ENCODE measurements around the gene PSKH1.

Gene PSKH1

GRCh38 chr16:67951485-67951884 lies 58.4 kb downstream of the PSKH1 start:
- H3K27ac ChIP-seq: no peak overlapping the region
- H3K79me2 ChIP-seq: peaks cover 2% of the 10 kb centered on the region
- no peak overlapping the region for H3K9ac ChIP-seq
- no peaks in the 10 kb centered on the region for H3K4me1 ChIP-seq
- no peak overlapping the region for H3K4me2 ChIP-seq (ENCODE audit: low read length)
- no peak for TF ChIP-seq CTCF (IDR thresholded peaks at IDR 0.05)
- H3K9me3 ChIP-seq (ENCODE audit: control insufficient read depth, low read length): no peaks in the 10 kb centered on the region
- no peaks in the 10 kb centered on the region for H3K36me3 ChIP-seq (ENCODE audit: control insufficient read depth, insufficient read depth, low read length)
- H2AFZ ChIP-seq: no peak overlapping the region
- H3K27me3 ChIP-seq (ENCODE audit: control insufficient read depth, insufficient read depth, low read length): no peaks in the 10 kb centered on the region
- H3K4me3 ChIP-seq (ENCODE audit: low read depth, low read length): no peak overlapping the region

DNA sequence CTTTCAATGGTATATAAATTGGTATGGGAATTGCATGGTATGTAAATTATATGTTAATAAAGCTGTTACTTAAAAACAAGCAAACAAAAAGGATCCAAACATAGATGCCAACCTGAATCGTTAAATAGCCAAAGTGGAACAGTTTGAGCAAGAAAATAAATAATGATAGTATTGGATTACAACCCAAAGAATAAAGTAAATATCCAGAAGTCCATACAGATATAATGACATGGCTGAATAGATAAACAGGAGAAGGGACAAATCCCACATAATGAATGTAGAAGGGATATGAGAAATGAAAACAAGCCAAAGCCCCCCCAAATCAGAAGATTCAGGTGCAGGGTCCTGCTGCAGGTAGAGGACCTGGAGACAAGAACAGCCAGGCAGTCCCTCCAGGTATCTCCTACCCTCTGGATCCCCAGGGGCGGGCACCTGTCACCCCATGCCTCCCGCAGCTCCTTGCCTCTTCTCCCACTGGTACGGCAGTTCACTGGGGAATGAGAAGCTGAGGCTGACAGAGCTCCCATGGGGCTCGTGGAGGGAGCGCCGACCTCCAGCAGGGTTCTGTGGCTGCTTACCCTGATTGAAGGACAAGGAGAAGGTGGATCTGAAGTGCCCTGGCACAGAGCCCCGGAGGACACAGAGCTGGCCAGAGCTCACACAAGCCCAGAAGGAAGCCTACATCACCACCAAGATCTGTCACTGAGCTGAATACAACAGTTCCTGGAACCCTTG lies 60.8 kb downstream of the PSKH1 start:
- H3K27me3 ChIP-seq (ENCODE audit: control insufficient read depth, insufficient read depth, low read length): no peaks in the 10 kb centered on the region
- peaks cover 4% of the 10 kb centered on the region for H3K79me2 ChIP-seq
- TF ChIP-seq CTCF (IDR thresholded peaks at IDR 0.05): no peak
- H3K4me3 ChIP-seq (ENCODE audit: low read depth, low read length): no peak overlapping the region
- no peak overlapping the region for H3K9ac ChIP-seq
- H3K27ac ChIP-seq: no peak overlapping the region
- H2AFZ ChIP-seq: no peak overlapping the region
- no peaks in the 10 kb centered on the region for H3K4me1 ChIP-seq
- no peaks in the 10 kb centered on the region for H3K9me3 ChIP-seq (ENCODE audit: control insufficient read depth, low read length)
- H3K36me3 ChIP-seq (ENCODE audit: control insufficient read depth, insufficient read depth, low read length): no peaks in the 10 kb centered on the region
- H3K4me2 ChIP-seq (ENCODE audit: low read length): no peak overlapping the region

GRCh38 chr16:67954421-67955196 lies 61.6 kb downstream of the PSKH1 start:
- no peaks in the 10 kb centered on the region for H3K27me3 ChIP-seq (ENCODE audit: control insufficient read depth, insufficient read depth, low read length)
- no peak overlapping the region for H3K4me2 ChIP-seq (ENCODE audit: low read length)
- no peaks in the 10 kb centered on the region for H3K9me3 ChIP-seq (ENCODE audit: control insufficient read depth, low read length)
- H3K9ac ChIP-seq: no peak overlapping the region
- no peaks in the 10 kb centered on the region for H3K4me1 ChIP-seq
- H2AFZ ChIP-seq: no peak overlapping the region
- H3K4me3 ChIP-seq (ENCODE audit: low read depth, low read length): no peak overlapping the region
- H3K27ac ChIP-seq: no peak overlapping the region
- H3K36me3 ChIP-seq (ENCODE audit: control insufficient read depth, insufficient read depth, low read length): no peaks in the 10 kb centered on the region
- H3K79me2 ChIP-seq: peaks cover 4% of the 10 kb centered on the region
- no peak for TF ChIP-seq CTCF (IDR thresholded peaks at IDR 0.05)

GRCh38 chr16:67957622-67958021 lies 64.6 kb downstream of the PSKH1 start:
- TF ChIP-seq CTCF (IDR thresholded peaks at IDR 0.05): no peak
- no peak overlapping the region for H3K27ac ChIP-seq
- H3K36me3 ChIP-seq (ENCODE audit: control insufficient read depth, insufficient read depth, low read length): no peaks in the 10 kb centered on the region
- H3K4me1 ChIP-seq: peaks cover 15% of the 10 kb centered on the region
- H3K27me3 ChIP-seq (ENCODE audit: control insufficient read depth, insufficient read depth, low read length): no peaks in the 10 kb centered on the region
- peaks cover 18% of the 10 kb centered on the region for H3K79me2 ChIP-seq
- H3K9ac ChIP-seq: no peak overlapping the region
- H3K9me3 ChIP-seq (ENCODE audit: control insufficient read depth, low read length): no peaks in the 10 kb centered on the region
- H3K4me2 ChIP-seq (ENCODE audit: low read length): no peak overlapping the region
- H3K4me3 ChIP-seq (ENCODE audit: low read depth, low read length): no peak overlapping the region
- no peak overlapping the region for H2AFZ ChIP-seq
